A549 (cell line): ENCODE data around the gene ELL. TPM values are rescaled to one million over a fixed set of nuclear protein-coding genes. Genes with fewer than 3 reads are reported as not detected.

ENCODE experiments used
- ATAC-seq, 2 experiments: fragments of 200-7000 bp in 1 of 2; fragments of >200 bp in 1 of 2; cut with Nextera tagmentation in 1 of 2; cut with Tn5 transposase in 1 of 2; 3 replicates each; pipeline versions ENCODE4 v1.8.0 to v1.9.1; 2018 to 2020; ENCODE audit warnings: mild to moderate bottlenecking in 1 of 2, moderate library complexity in 1 of 2
- CTCF ChIA-PET: fragments of 300-600 bp; sonication (Branson Sonifier 250); formaldehyde crosslinking; extraction: SDS; loops from one replicate; lab custom pipeline; 2021; ENCODE audit warnings: antibody characterized with exemption, inconsistent platforms; lab: Yijun Ruan, JAX
- POLR2A ChIA-PET: fragments of 350-600 bp; formaldehyde crosslinking; extraction: SDS; loops from one replicate; lab custom pipeline; 2021; ENCODE audit warnings: antibody characterized with exemption, inconsistent platforms; lab: Yijun Ruan, JAX
- DNase-seq, 2 experiments: peaks; one replicate each; pipeline versions ENCODE4 v3.0.0 to v3.0.0-alpha.2; 2011 to 2016; ENCODE audit warnings: low read depth in 1 of 2, low spot score in 1 of 2
- FAIRE-seq: peaks from 2 replicates; lab custom pipeline; 2011; peaks lifted over from hg19 to GRCh38; lab: Jason Lieb, UNC
- H3K27ac ChIP-seq, 2 experiments: fragments of >200 bp; sonication (Bioruptor Twin); formaldehyde crosslinking; 3 replicates each; pipeline ENCODE4 v1.5.1; 2016 to 2017
- H3K4me1 ChIP-seq: fragments of >200 bp; sonication (Bioruptor Twin); formaldehyde crosslinking; 3 replicates; pipeline ENCODE4 v1.6.1; 2016
- H3K4me2 ChIP-seq: fragments of >200 bp; sonication (Bioruptor Twin); formaldehyde crosslinking; 3 replicates; pipeline ENCODE4 v1.6.1; 2016
- H3K4me3 ChIP-seq: fragments of >200 bp; sonication (Bioruptor Twin); formaldehyde crosslinking; 3 replicates; pipeline ENCODE4 v1.5.1; 2016
- H3K9me3 ChIP-seq: fragments of >200 bp; sonication (Bioruptor Twin); formaldehyde crosslinking; 3 replicates; pipeline ENCODE4 v1.6.1; 2016
- CBX2 ChIP-seq: fragments of 200-600 bp; sonication (generic); IDR thresholded peaks from 2 replicates; pipeline ENCODE4 v1.6.1; 2016; ENCODE audit warnings: low read depth, mild to moderate bottlenecking, borderline replicate concordance
- CHD2 ChIP-seq: fragments of 150-350 bp; IDR thresholded peaks from 2 replicates; pipeline ENCODE4 v1.6.1; 2014; ENCODE audit warnings: low read length; ENCODE audit not compliant: partially characterized antibody
- CHD4 ChIP-seq: fragments of 200-600 bp; sonication (generic); IDR thresholded peaks from 2 replicates; pipeline ENCODE4 v1.6.1; 2016; ENCODE audit warnings: antibody characterized with exemption, mild to moderate bottlenecking, borderline replicate concordance
- CTCF ChIP-seq: fragments of >200 bp; sonication (Bioruptor Twin); formaldehyde crosslinking; IDR thresholded peaks from 3 replicates; pipeline ENCODE4 v1.5.1; 2016
- EHF ChIP-seq: fragments of 250-450 bp; sonication (Bioruptor Pico); IDR thresholded peaks from 2 replicates; pipeline ENCODE4 v1.5.0; 2020; ENCODE audit warnings: mild to moderate bottlenecking
- ELK1 ChIP-seq: fragments of 150-350 bp; IDR thresholded peaks from 2 replicates; pipeline ENCODE4 v1.6.1; 2014; ENCODE audit warnings: low read depth, mild to moderate bottlenecking, low read length
- ESRRA ChIP-seq: fragments of 150-350 bp; IDR thresholded peaks from 2 replicates; pipeline ENCODE4 v1.6.1; 2014; ENCODE audit warnings: mild to moderate bottlenecking, low read length, borderline replicate concordance
- FOSL2 ChIP-seq, 2 experiments: fragments of 450-650 bp in 1 of 2; fragments of >200 bp in 1 of 2; sonication (Bioruptor Twin) in 1 of 2; formaldehyde crosslinking; IDR thresholded peaks; 2 replicates each; pipeline versions ENCODE4 v1.5.0 to v1.6.1; 2016 to 2020; ENCODE audit warnings: mild to moderate bottlenecking in 1 of 2, moderate library complexity in 1 of 2
- FOXS1 ChIP-seq: fragments of 250-450 bp; sonication (Bioruptor Pico); IDR thresholded peaks from 2 replicates; pipeline ENCODE4 v1.5.0; 2020; ENCODE audit warnings: mild to moderate bottlenecking, moderate library complexity
- HDAC2 ChIP-seq: fragments of 200-600 bp; sonication (generic); IDR thresholded peaks from 2 replicates; pipeline ENCODE4 v1.6.1; 2016
- HEYL ChIP-seq: fragments of 250-450 bp; sonication (Bioruptor Pico); IDR thresholded peaks from 2 replicates; pipeline ENCODE4 v1.8.0; 2021; ENCODE audit warnings: mild to moderate bottlenecking, moderate library complexity
- HOXB13 ChIP-seq: fragments of 250-450 bp; sonication (Bioruptor Pico); IDR thresholded peaks from 2 replicates; pipeline ENCODE4 v1.5.0; 2020; ENCODE audit warnings: low read depth, mild to moderate bottlenecking, moderate library complexity
- HOXB5 ChIP-seq: fragments of 250-450 bp; sonication (Bioruptor Pico); IDR thresholded peaks from 2 replicates; pipeline ENCODE4 v1.5.0; 2020; ENCODE audit warnings: mild to moderate bottlenecking, moderate library complexity
- JUNB ChIP-seq: fragments of >200 bp; sonication (Bioruptor Twin); formaldehyde crosslinking; IDR thresholded peaks from 2 replicates; pipeline ENCODE4 v1.6.1; 2016
- KDM5A ChIP-seq: fragments of 200-600 bp; sonication (generic); IDR thresholded peaks from 2 replicates; pipeline ENCODE4 v1.6.1; 2016; ENCODE audit warnings: antibody characterized with exemption, mild to moderate bottlenecking
- MAX ChIP-seq: IDR thresholded peaks from 2 replicates; pipeline ENCODE4 v1.6.1; 2012
- NPAS2 ChIP-seq: fragments of 250-450 bp; sonication (Bioruptor Pico); IDR thresholded peaks from 2 replicates; pipeline ENCODE4 v1.8.0; 2022; ENCODE audit warnings: mild to moderate bottlenecking, moderate library complexity, borderline replicate concordance
- NR3C1 ChIP-seq: fragments of >200 bp; sonication (Bioruptor Twin); formaldehyde crosslinking; IDR thresholded peaks from 3 replicates; pipeline ENCODE4 v1.6.1; 2017
- PBX3 ChIP-seq: IDR thresholded peaks from 2 replicates; pipeline ENCODE4 v1.6.1; 2012
- POLR2AphosphoS2 ChIP-seq: conservative IDR thresholded peaks from 2 replicates; pipeline ENCODE4 v1.6.1; 2012; ENCODE audit warnings: low read length, improper control_type of control experiment, inconsistent platforms
- RAD21 ChIP-seq, 2 experiments: fragments of >200 bp in 1 of 2; sonication (Bioruptor Twin) in 1 of 2; formaldehyde crosslinking in 1 of 2; IDR thresholded peaks in 1 of 2; conservative IDR thresholded peaks in 1 of 2; 2 replicates in 1 of 2; 3 replicates in 1 of 2; pipeline ENCODE4 v1.6.1; 2012 to 2018; ENCODE audit warnings: inconsistent platforms in 1 of 2
- RARB ChIP-seq: fragments of 250-450 bp; sonication (Bioruptor Pico); IDR thresholded peaks from 2 replicates; pipeline ENCODE4 v1.8.0; 2021; ENCODE audit warnings: mild to moderate bottlenecking, moderate library complexity
- REST ChIP-seq: fragments of 200-600 bp; sonication (generic); IDR thresholded peaks from 2 replicates; pipeline ENCODE4 v1.6.1; 2016; ENCODE audit warnings: antibody characterized with exemption, mild to moderate bottlenecking, moderate library complexity
- RFX5 ChIP-seq: fragments of 450-650 bp; IDR thresholded peaks from 2 replicates; pipeline ENCODE4 v1.7.1; 2014; ENCODE audit warnings: antibody characterized with exemption, mild to moderate bottlenecking, moderate library complexity
- SMC3 ChIP-seq: fragments of >200 bp; sonication (Bioruptor Twin); formaldehyde crosslinking; IDR thresholded peaks from 3 replicates; pipeline ENCODE4 v1.6.1; 2018; ENCODE audit warnings: inconsistent platforms
- SREBF2 ChIP-seq: fragments of 450-650 bp; IDR thresholded peaks from 2 replicates; pipeline ENCODE4 v1.6.1; 2014; ENCODE audit warnings: mild to moderate bottlenecking, moderate library complexity
- TP53 ChIP-seq: fragments of 250-450 bp; sonication (Bioruptor Pico); IDR thresholded peaks from 2 replicates; pipeline ENCODE4 v1.5.0; 2021; ENCODE audit warnings: mild to moderate bottlenecking, moderate library complexity
- ZC3H11A ChIP-seq: fragments of 450-650 bp; IDR thresholded peaks from 2 replicates; pipeline ENCODE4 v1.6.1; 2014; ENCODE audit warnings: antibody characterized with exemption, mild to moderate bottlenecking
- ZNF302 ChIP-seq: fragments of 250-450 bp; sonication (Bioruptor Pico); IDR thresholded peaks from 2 replicates; pipeline ENCODE4 v1.9.0; 2021; ENCODE audit warnings: inconsistent platforms, mild to moderate bottlenecking, moderate library complexity
- ZSCAN20 ChIP-seq: fragments of 250-450 bp; sonication (Bioruptor Pico); IDR thresholded peaks from 2 replicates; pipeline ENCODE4 v1.8.0; 2022; ENCODE audit warnings: mild to moderate bottlenecking, moderate library complexity
- WGBS: methylation state at CpG from one replicate; pipeline ENCODE4 v1.1.6; 2017; ENCODE audit errors: missing lambda C conversion rate; 5-methylcytosine and 5-hydroxymethylcytosine counted together
- polyA plus RNA-seq, 4 experiments: library from polyadenylated mRNA; depleted of rRNA in 3 of 4; stranded (reverse); fragments of >200 nt; fragmentation: RNase III in 1 of 4; extraction: RNeasy Plus Mini Kit Qiagen cat#74134 plus additional on column Dnase treatment in 1 of 4; gene quantifications; 2 replicates in 3 of 4; 3 replicates in 1 of 4; pipeline ENCODE4 v1.2.3, GENCODE V29; 2011 to 2017

Gene ELL
- polyA plus RNA-seq, 2 of the 4 experiments (the other 2 are of a cell fraction): 1.6 to 3.6 TPM

- CTCF ChIA-PET: interaction anchor here (0.6 to 11.5 kb wide), 8 partner anchors 8 to 316 kb away, joined by 3 to 168 read pairs (median 4); partner anchors contain the start of genes REX1BD and SSBP4
- 98% methylated on average over 5 of the region's 9 CpGs for WGBS
- POLR2A ChIA-PET: interaction anchor here (0.6 kb wide), 1 partner anchor 109 kb away, joined by 3 read pairs; no protein-coding TSS in a partner anchor
- DNase-seq (no peak), ATAC-seq (no peak), FAIRE-seq (no peak)
- Histone ChIP-seq H3K27ac (no peak overlapping the region), H3K4me2 (no peak overlapping the region), H3K4me1 (peaks cover 24% of the 10 kb centered on the region), H3K9me3 (no peaks in the 10 kb centered on the region), H3K4me3 (no peak overlapping the region)
- TF ChIP-seq PBX3 (no peak), NPAS2 (CRISPR knock-in tag) (no peak), RFX5 (no peak), JUNB (no peak), CHD2 (no peak), ESRRA (no peak), SMC3 (no peak), KDM5A (no peak), ELK1 (no peak), HEYL (CRISPR knock-in tag) (no peak), CTCF (no peak), HDAC2 (no peak), POLR2AphosphoS2 (no peak), ZC3H11A (no peak), FOXS1 (CRISPR knock-in tag) (no peak), RARB (CRISPR knock-in tag) (no peak), NR3C1 (no peak)
Measured at GRCh38 chr19:18456974-18457373, 64.9 kb downstream of the ELL start.

- TF ChIP-seq MAX (no peak), RARB (CRISPR knock-in tag) (no peak), TP53 (no peak), CHD4 (no peak), FOSL2 (IDR thresholded peaks at IDR 0.05) (no peak), FOSL2 (CRISPR knock-in tag; IDR thresholded peaks at IDR 0.05) (no peak), RAD21 (conservative IDR thresholded peaks at IDR 0.05 in 1 of 2, IDR thresholded peaks at IDR 0.05 in 1 of 2) (no peak), HOXB5 (CRISPR knock-in tag) (no peak), SREBF2 (no peak), ZNF302 (CRISPR knock-in tag) (no peak), EHF (CRISPR knock-in tag) (no peak), HOXB13 (CRISPR knock-in tag) (no peak), REST (no peak), FOXS1 (CRISPR knock-in tag) (no peak), HDAC2 (no peak), ZSCAN20 (CRISPR knock-in tag) (no peak), CBX2 (no peak), NR3C1 (no peak)
- 91% methylated on average over 4 of the region's 4 CpGs for WGBS
- DNase-seq (no peak), ATAC-seq (no peak), FAIRE-seq (no peak)
- ChIA-PET CTCF (interaction anchor here (0.7 to 11.5 kb wide), 3 partner anchors 7 to 317 kb away, joined by 3 to 168 read pairs (median 5); no protein-coding TSS in a partner anchor), POLR2A (no interaction called here)
- Histone ChIP-seq H3K4me1 (peaks cover 24% of the 10 kb centered on the region), H3K27ac (no peak overlapping the region), H3K4me2 (no peak overlapping the region), H3K9me3 (no peaks in the 10 kb centered on the region), H3K4me3 (no peak overlapping the region)
Measured at GRCh38 chr19:18456279-18456678, 65.6 kb downstream of the ELL start.
